Measurements from ENCODE around the gene CAPZA1.
A peak's percentile ranks its signal among the peaks of the same experiment; 100 is the strongest.

The CAPZA1 gene

GRCh38 chr1:112702420-112703261 is 83.0 kb downstream of the CAPZA1 start:
- DNase-seq = no peak

- DNase-seq = no peak
Observed at GRCh38 chr1:112703706-112704105, 84.1 kb downstream of the CAPZA1 start.

GRCh38 chr1:112704391-112704933 is 84.8 kb downstream of the CAPZA1 start:
- no peak for DNase-seq

GRCh38 chr1:112704934-112705627 is 85.4 kb downstream of the CAPZA1 start:
- peak; percentile 58 to 66 for DNase-seq

- DNase-seq = peak in 1 of 2 donors; percentile 32
Observed at GRCh38 chr1:112706505-112707220, 87.0 kb downstream of the CAPZA1 start, which contains the start of gene RHOC. TSS of gene RHOC (minus strand) at chr1:112707127. CDS start at chr1:112703799, 3,328 bp downstream.

GRCh38 chr1:112707221-112708001 is 87.8 kb downstream of the CAPZA1 start:
- peak; percentile 67 to 72 for DNase-seq

- no peak for DNase-seq
Observed at GRCh38 chr1:112708002-112708448, 88.4 kb downstream of the CAPZA1 start.

- DNase-seq = no peak
Observed at GRCh38 chr1:112708489-112708888, 88.9 kb downstream of the CAPZA1 start.

- no peak for DNase-seq
Observed at GRCh38 chr1:112710159-112710558, 90.5 kb downstream of the CAPZA1 start.

- DNase-seq = no peak
Observed at GRCh38 chr1:112710586-112710985, 91.0 kb downstream of the CAPZA1 start.

GRCh38 chr1:112711041-112711440 is 91.4 kb downstream of the CAPZA1 start:
- DNase-seq = no peak

GRCh38 chr1:112711670-112712069 is 92.0 kb downstream of the CAPZA1 start:
- DNase-seq = no peak

- no peak for DNase-seq
Observed at GRCh38 chr1:112712191-112712590, 92.6 kb downstream of the CAPZA1 start.

GRCh38 chr1:112712701-112713128 is 93.1 kb downstream of the CAPZA1 start:
- DNase-seq = no peak

GRCh38 chr1:112713466-112714312 is 94.1 kb downstream of the CAPZA1 start:
- DNase-seq = peak in 1 of 2 donors; percentile 45

- no peak for DNase-seq
Observed at GRCh38 chr1:112714313-112715263, 95.0 kb downstream of the CAPZA1 start.

- peak; percentile 98 to 99 for DNase-seq
Observed at GRCh38 chr1:112715264-112716053, 95.8 kb downstream of the CAPZA1 start, which contains the start of gene PPM1J. TSS of gene PPM1J (minus strand) at chr1:112715332. CDS start at chr1:112715301, 31 bp downstream.

- DNase-seq = peak; percentile 82
Observed at GRCh38 chr1:112716133-112716720, 96.6 kb downstream of the CAPZA1 start.
